HG03460 (cell line): ENCODE measurements around the gene CTNNA1.
"Not testable (repeated sequence)": the region's sequence is repeated elsewhere in the genome, so short reads cannot be mapped to it uniquely, and the experiment has no call there.

Experiments used
- ATAC-seq: cut with Tn5 transposase; IDR thresholded peaks from one replicate; pipeline ENCODE4 v1.9.1; 2021; ENCODE audit not compliant: unreplicated experiment

The CTNNA1 gene

GRCh38 chr5:138725153-138725817, 27.9 kb upstream of the CTNNA1 start:
- no peak for ATAC-seq

DNA sequence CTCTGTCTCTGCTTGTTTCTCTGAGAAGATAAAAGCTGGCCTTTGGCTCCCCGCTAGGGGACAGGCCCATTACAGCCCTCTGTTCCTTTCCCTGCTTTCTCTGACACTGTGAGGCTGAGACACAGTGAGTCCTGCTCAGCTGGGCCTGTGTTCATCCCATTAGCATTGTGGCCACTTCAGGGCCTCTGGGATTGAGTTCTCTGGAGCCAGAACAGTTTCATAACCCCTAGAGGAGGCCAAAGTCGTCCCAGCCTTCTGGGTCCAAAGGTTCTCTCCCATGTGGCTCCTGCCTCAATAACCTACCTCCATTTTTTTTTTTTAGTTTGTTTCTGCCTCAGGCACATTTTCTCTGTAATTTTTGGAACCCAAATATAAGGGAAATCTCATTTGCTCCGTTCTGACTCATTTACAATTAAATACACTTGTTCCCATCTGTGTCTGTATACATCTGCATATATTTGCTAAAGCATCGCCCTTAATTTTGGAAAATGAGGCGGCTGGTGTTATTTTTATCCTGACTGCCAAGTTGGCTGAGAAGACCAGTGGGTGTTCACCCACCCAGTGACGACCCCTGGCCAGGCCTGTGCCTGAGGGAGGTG, 27.3 kb upstream of the CTNNA1 start:
- ATAC-seq, result no peak

DNA sequence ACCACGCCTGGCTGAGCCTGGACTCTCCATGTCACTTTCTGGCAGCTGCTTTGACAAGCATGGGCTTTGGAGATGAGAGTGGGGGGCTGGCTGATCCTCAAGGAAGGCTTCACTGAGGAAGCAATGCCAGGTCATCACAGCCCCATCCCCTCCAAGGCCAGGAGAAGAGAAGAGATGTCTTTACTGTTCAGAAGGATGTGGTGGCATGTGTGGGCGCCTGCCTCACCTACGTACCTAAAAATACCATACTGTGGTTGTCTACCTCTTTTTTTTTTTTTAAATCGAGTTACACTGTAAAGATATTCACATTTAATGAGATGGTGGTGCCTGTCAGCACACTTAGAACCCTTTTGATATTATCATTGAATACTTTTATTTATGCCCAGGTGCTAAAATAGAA, 26.4 kb upstream of the CTNNA1 start:
- no peak for ATAC-seq

DNA sequence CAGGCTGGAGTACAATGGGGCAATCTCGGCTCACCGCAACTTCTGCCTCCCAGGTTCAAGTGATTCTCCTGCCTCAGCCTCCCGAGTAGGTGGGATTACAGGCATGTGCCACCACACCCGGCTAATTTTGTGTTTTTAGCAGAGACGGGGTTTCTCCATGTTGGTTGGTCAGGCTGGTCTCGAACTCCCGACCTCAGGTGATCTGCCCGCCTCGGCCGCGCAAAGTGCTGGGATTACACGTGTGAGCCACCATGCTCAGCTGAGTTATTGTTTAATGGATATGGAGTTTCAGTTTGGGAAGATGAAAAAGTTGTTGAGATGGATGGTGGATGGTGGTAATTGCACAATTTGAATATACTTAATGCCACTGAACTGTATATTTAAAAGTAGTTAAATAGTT, 22.7 kb upstream of the CTNNA1 start:
- not testable (repeated sequence) for ATAC-seq

GRCh38 chr5:138732466-138732865, 20.8 kb upstream of the CTNNA1 start:
- ATAC-seq, result no peak

GRCh38 chr5:138732933-138733332, 20.3 kb upstream of the CTNNA1 start:
- ATAC-seq, result no peak

- no peak for ATAC-seq
These were observed 19.7 kb upstream of the CTNNA1 start for GRCh38 chr5:138733509-138733908.

- no peak for ATAC-seq
These were observed 16.9 kb upstream of the CTNNA1 start for GRCh38 chr5:138736293-138736692.

- ATAC-seq, result no peak
These were observed 15.5 kb upstream of the CTNNA1 start for GRCh38 chr5:138737494-138738265.

DNA sequence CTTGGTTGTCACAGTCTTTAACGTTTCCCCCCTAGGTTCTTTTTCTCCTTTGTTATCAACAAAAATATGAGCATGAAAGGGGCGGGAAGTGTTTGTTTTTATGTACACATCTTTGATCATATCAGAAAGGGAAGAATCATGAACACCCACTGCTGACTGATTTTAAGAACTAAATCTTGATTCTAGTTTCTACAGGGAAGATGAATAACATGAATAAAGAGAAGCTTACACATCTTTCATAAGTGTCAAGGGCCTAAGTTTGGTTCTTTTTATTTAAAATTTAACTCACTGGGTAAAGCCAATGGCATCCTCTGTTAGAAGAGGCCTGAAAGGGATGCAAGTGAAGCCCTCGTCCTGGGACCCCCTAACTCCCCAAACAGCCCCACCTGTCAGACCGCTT, 14.8 kb upstream of the CTNNA1 start:
- no peak for ATAC-seq

- no peak for ATAC-seq
These were observed 13.3 kb upstream of the CTNNA1 start for GRCh38 chr5:138739938-138740337.

GRCh38 chr5:138743484-138743883, 9.7 kb upstream of the CTNNA1 start:
- no peak for ATAC-seq

DNA sequence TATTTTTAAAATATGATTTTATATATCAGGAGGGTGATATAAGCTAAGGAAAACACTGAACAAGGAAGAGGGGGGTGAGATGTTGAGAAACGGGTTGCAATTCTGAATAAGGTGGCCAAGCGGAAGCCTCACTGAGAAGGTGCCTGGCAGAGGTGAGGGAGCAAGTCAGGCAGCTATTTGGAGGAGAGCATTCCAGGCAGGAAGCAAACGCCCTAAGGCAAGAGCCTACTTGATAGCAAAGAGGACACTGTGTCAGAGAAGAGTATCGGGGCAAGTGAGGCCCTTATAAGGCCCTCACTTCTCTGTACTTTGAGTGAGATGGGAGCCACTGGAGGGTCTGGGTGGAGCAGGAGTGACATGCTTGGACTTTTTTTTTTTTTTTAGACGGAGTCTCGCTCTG, 8.0 kb upstream of the CTNNA1 start:
- ATAC-seq, result no peak

- ATAC-seq, result no peak
These were observed 4.6 kb upstream of the CTNNA1 start for GRCh38 chr5:138748630-138749081.

DNA sequence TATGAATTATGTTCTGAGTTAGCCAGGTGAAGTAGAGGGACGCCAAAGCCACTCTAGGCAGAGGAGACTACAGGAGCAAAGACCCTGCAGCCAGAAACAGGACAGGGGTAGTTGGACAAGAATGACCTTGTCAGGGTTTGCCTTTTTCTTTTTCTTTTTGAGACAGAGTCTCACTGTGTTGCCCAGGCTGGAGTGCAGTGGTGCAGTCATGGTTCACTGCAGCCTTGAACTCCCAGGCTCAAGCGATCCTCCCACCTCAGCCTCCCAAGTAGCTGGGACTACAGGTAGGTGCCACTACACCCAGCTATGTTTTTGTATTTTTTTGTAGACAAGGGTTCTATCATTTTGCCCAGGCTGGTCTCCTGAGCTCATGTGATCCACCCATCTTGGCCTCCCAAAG, 1.9 kb upstream of the CTNNA1 start:
- not testable (repeated sequence) for ATAC-seq

DNA sequence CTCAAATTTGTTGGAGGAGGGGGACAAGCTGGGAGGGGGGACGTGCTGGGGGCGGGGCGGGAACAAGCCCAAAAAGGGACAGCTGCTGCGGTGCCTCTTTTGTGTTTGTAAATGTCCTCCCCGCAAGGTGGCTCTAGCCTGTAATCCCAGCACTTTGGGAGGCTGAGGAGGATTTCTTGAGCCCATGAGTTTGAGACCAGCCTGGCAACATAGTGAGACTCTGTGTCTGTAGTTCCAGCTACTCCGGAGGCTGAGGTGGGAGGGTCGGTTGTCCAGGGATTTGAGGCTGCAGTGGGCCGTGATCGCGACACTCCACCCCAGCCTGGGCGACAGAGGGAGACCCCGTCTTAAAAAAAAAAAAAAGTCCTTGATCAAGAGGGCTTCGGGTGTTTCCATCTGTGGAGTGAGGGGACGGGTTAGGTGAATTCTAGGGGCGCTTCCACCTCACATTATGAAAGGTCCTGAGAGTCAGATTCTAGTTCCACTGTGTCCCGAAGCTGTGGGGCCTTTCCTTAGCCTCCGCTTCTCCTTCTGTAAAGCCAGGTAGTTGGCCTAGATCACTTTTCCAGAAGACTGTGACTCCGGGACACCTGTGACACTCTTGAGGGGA, 779 bp upstream of the CTNNA1 start:
- ATAC-seq, result no peak

DNA sequence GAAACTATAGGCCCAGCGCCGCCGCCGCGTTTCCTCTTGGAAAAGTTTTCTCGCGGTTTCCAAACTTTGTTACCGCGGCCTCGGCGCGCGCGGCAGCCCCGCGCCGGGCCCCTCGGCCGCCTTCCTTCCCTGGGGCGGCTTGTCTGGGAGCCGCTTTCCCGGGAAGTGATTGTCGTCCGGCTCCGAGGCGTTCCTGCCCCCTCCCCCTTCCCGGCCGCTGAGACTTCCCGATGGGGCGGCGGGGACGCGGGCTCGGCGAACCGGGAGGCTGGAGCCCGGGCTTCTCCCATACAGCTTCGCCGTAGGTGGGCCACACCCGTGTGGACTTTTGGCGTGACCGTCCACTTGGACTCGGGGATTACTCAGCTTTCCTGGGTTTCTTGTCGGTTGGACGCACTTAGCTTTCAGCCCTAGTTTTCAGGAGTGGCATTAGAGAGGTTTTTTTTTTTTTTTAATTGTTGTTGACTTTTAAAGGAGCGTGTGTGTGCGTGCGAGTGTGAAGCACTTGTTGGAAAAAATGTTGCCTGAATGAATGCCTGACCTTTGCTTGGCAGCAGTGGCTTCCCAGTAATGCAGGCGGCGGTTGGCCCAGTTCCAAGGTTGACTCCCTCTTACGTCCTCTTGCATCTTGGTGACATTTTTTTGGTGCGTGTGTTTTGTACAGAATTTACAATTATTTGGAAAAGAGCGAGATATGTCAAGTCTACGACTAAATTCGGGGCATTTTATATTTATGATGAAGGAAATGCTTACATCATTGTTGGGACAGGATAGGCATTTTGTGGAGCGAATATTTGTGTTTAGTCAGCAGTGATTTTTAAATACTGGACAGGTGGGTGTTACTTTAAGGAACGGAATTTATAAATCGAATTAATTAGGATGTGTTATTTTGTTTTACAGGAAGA, 821 bp downstream of the CTNNA1 start:
- ATAC-seq, result no peak

DNA sequence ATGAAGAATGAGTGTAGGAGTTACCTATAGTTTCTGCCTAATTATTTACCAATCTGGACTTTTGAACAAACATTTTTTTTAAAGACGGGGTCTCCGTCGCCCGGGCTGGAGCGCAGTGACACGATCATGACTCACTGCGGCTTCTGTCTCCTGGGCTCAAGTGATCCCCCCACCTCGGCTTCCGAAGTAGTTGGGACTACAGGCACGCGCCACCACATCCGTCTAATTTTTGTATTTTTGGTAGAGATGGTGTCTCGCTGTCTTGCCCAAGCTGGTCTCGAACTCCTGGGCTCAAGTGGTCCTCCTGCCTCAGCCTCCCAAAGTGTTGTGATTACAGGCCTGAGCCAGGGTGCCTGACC, 1.5 kb downstream of the CTNNA1 start:
- no peak for ATAC-seq

DNA sequence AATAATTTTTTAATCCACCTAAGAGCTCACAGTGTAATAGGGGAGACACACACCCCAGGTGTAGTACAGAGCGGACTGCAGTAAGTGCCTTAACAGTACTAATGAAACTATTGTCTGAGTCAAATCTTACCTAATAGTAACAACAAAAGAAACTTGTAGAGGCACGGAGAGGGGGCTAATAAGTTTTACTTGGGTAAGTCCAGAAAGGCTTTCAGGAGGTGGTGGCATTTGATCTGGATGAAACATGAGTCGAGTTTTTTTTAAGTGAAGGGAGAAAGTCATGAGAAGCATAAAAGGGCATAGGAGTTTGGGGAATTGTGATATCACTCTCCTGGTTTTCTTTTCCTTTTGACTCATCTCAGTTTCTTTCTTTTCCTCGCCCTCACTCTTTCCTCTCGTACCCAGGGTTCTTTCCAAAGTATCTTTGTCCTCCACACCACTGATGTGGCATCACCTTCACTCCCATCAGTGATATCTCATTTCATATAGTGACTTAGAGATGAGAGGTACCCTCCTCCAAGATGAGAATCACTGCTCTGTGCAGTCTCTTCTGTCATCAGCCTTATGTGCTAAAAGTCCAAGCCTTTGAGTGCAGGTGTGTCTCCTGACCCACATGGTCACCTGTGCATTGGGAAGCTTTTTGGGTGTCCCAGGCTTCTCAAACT, 2.0 kb downstream of the CTNNA1 start:
- ATAC-seq, result no peak

GRCh38 chr5:138757061-138757776, 4.0 kb downstream of the CTNNA1 start:
- ATAC-seq, result no peak
